ENCODE results near the gene STING1. TPM values are rescaled to one million over a fixed set of nuclear protein-coding genes. Genes with fewer than 3 reads are reported as not detected.

STING1 gene
- total RNA-seq, 1 experiment from 2014 or later, result 22.8 TPM

DNA sequence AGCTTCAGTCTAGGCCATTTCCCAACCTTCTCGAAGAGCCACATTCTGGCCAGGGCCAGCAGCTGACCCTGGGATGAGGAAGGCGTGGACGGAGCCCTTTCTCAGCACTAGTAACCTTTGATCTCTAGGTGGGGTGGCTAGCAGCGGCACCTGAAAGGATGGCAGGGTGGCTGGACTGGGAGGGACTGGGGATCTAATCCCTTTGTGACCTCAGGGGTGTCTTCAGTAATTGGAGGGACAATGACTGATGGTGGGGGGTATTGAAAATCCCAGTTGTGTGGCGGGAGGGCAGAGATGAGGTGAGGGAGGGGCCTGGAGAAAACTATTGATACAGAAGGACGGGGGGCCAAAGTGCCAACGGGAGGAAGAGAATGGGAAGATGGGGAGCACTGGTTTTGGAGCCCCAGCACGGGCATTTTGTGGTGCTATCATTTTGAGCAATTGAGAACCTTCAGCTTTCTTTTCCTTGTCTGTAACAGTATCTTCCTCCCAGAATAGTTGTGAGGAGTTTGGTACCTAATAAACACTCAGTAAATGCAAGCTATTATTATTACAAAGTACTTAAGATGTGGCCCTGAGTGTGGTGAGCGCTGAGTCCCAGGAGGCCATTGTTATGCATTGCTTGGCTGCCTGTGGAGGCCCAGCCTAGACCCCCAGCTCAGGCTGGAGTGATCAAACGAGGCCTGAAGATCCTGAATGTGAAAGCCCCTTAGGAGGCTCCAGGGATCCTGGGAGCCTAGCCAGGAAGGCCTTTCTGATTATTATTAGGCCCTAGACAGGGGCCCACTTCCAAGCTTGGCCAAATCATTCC, 41.3 kb upstream of the STING1 start:
- no TSS peak for BruUV-seq (replicated peaks)
- no peaks in the 10 kb centered on the region for H3K4me1 ChIP-seq (ENCODE audit: control insufficient read depth, insufficient read depth, low read length)
- ChIA-PET CTCF (no interaction called here), POLR2A (no interaction called here)
- intact Hi-C loops (cut with micrococcal nuclease; ENCODE audit: unreplicated experiment), result no loop called here
- H3K27ac ChIP-seq (ENCODE audit: low read length), result no peak overlapping the region
- H3K9me3 ChIP-seq (ENCODE audit: control insufficient read depth, insufficient read depth, low read depth, low read length), result no peaks in the 10 kb centered on the region
- no peaks in the 10 kb centered on the region for H3K27me3 ChIP-seq (ENCODE audit: control insufficient read depth, insufficient read depth, low read length)
- H3K4me3 ChIP-seq (ENCODE audit: low read depth in 2 of 2, low read length in 2 of 2), result no peak overlapping the region
- no peaks in the 10 kb centered on the region for H3K36me3 ChIP-seq (ENCODE audit: control insufficient read depth, insufficient read depth, low read length)
- DNase-seq (ENCODE audit: low read depth, low spot score), result no peak
- in situ Hi-C loops (cut with HindIII; ENCODE audit: low pct_unique_long_range_greater_than_20kb, low sequenced_read_pairs), result loop anchor here (25.0 kb wide), 1 partner anchor 112 kb away; the partner anchor contains the start of gene SPATA24
- no peak for TF ChIP-seq SIN3A (IDR thresholded peaks at IDR 0.05; ENCODE audit: borderline replicate concordance, insufficient read depth, low read depth, low read length)
- TF ChIP-seq, protein P1, sequence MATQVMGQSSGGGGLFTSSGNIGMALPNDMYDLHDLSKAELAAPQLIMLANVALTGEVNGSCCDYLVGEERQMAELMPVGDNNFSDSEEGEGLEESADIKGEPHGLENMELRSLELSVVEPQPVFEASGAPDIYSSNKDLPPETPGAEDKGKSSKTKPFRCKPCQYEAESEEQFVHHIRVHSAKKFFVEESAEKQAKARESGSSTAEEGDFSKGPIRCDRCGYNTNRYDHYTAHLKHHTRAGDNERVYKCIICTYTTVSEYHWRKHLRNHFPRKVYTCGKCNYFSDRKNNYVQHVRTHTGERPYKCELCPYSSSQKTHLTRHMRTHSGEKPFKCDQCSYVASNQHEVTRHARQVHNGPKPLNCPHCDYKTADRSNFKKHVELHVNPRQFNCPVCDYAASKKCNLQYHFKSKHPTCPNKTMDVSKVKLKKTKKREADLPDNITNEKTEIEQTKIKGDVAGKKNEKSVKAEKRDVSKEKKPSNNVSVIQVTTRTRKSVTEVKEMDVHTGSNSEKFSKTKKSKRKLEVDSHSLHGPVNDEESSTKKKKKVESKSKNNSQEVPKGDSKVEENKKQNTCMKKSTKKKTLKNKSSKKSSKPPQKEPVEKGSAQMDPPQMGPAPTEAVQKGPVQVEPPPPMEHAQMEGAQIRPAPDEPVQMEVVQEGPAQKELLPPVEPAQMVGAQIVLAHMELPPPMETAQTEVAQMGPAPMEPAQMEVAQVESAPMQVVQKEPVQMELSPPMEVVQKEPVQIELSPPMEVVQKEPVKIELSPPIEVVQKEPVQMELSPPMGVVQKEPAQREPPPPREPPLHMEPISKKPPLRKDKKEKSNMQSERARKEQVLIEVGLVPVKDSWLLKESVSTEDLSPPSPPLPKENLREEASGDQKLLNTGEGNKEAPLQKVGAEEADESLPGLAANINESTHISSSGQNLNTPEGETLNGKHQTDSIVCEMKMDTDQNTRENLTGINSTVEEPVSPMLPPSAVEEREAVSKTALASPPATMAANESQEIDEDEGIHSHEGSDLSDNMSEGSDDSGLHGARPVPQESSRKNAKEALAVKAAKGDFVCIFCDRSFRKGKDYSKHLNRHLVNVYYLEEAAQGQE (IDR thresholded peaks at IDR 0.05; ENCODE audit: insufficient read depth in 1 of 2, low read depth in 2 of 2, low read length in 1 of 2), result no peak
- TF ChIP-seq, protein P2, sequence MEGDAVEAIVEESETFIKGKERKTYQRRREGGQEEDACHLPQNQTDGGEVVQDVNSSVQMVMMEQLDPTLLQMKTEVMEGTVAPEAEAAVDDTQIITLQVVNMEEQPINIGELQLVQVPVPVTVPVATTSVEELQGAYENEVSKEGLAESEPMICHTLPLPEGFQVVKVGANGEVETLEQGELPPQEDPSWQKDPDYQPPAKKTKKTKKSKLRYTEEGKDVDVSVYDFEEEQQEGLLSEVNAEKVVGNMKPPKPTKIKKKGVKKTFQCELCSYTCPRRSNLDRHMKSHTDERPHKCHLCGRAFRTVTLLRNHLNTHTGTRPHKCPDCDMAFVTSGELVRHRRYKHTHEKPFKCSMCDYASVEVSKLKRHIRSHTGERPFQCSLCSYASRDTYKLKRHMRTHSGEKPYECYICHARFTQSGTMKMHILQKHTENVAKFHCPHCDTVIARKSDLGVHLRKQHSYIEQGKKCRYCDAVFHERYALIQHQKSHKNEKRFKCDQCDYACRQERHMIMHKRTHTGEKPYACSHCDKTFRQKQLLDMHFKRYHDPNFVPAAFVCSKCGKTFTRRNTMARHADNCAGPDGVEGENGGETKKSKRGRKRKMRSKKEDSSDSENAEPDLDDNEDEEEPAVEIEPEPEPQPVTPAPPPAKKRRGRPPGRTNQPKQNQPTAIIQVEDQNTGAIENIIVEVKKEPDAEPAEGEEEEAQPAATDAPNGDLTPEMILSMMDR (IDR thresholded peaks at IDR 0.05), result no peak
- TF ChIP-seq TCF7L2 (IDR thresholded peaks at IDR 0.05; ENCODE audit: low read depth, low read length), result no peak
- no peak for TF ChIP-seq POLR2AphosphoS5 (IDR thresholded peaks at IDR 0.05; ENCODE audit: low read depth, low read length)
- no peak for ATAC-seq

DNA sequence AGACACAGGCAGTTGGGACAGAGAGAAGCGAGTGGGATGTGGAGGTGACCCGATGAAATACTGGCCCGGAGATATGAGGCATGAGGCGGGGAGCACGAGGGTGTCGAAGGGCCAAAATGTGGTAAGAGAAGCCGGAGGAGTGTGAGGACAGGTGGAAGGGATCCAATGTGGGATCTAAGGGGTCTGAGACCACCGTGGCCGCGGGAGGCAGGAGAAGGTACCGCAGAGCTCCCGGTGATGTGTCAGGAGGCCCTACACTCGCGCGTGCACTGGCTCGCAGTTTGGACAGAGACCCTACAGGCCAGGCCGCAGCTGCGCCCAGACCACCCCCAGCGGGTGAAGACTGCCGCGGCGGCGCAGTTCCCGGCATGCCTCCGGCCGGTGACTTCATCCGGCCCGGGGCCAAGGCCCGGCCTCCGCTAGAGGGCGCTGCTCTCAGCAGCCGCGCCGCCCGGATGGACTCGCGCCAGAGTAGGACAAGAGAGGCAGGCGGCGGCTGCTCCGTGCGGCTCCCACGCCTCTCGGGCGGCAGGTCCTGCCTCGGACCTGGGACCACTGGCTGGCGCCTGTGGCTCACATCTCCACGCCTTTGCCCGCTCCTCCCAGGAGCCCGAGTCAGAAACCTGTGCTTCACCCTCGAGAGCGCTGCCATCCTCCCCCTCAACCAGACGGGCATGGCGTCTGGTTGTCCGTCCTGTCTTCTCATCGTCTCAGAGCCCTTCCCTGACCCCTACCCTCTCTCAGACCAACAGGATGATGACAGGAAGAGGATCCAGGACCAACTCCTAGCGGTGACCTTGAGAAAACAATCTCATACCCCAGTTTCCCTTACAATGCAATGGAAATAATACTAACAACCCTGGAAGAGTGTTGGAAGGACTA, 35.4 kb upstream of the STING1 start:
- peak overlapping the region; percentile 54 to 58 for H3K4me3 ChIP-seq (ENCODE audit: low read depth in 2 of 2, low read length in 2 of 2)
- TF ChIP-seq, protein P2 (IDR thresholded peaks at IDR 0.05), result peak; percentile 99
- TF ChIP-seq SIN3A (IDR thresholded peaks at IDR 0.05; ENCODE audit: borderline replicate concordance, insufficient read depth, low read depth, low read length) (peak; percentile 75; the same call in 1 of the 2 replicates), POLR2AphosphoS5 (IDR thresholded peaks at IDR 0.05; ENCODE audit: low read depth, low read length) (peak; percentile 96), TCF7L2 (IDR thresholded peaks at IDR 0.05; ENCODE audit: low read depth, low read length) (no peak)
- TF ChIP-seq, protein P1 (IDR thresholded peaks at IDR 0.05; ENCODE audit: insufficient read depth in 1 of 2, low read depth in 2 of 2, low read length in 1 of 2), result peak in 1 of 2 experiments; percentile 62; a peak in 1 of 4 replicates
- H3K4me1 ChIP-seq (ENCODE audit: control insufficient read depth, insufficient read depth, low read length), result peaks cover 10% of the 10 kb centered on the region
- in situ Hi-C loops (cut with HindIII; ENCODE audit: low pct_unique_long_range_greater_than_20kb, low sequenced_read_pairs), result loop anchor here (25.0 kb wide), 1 partner anchor 106 kb away; the partner anchor contains the start of gene SPATA24
- peak overlapping the region; percentile 89 for H3K27ac ChIP-seq (ENCODE audit: low read length)
- intact Hi-C loops (cut with micrococcal nuclease; ENCODE audit: unreplicated experiment), result no loop called here
- ChIA-PET CTCF (no interaction called here), POLR2A (interaction anchor here (0.6 kb wide), 1 partner anchor 96 kb away, joined by 6 read pairs; no protein-coding TSS in a partner anchor)
- H3K9me3 ChIP-seq (ENCODE audit: control insufficient read depth, insufficient read depth, low read depth, low read length), result no peaks in the 10 kb centered on the region
- no peaks in the 10 kb centered on the region for H3K27me3 ChIP-seq (ENCODE audit: control insufficient read depth, insufficient read depth, low read length)
- H3K36me3 ChIP-seq (ENCODE audit: control insufficient read depth, insufficient read depth, low read length), result no peaks in the 10 kb centered on the region
- DNase-seq (ENCODE audit: low read depth, low spot score), result peak; percentile 52
- peak; percentile 93 for ATAC-seq
- BruUV-seq (replicated peaks), result TSS peak; percentile 94
